Rectal smooth muscle tissue (tissue), 1 donor: ENCODE data around the gene DENND1A.
"Not testable (repeated sequence)": the region's sequence is repeated elsewhere in the genome, so short reads cannot be mapped to it uniquely, and the experiment has no call there.

Experiments used
- H3K27ac ChIP-seq: one replicate; pipeline ENCODE4 v1.7.0; 2013; ENCODE audit warnings: low read depth, low read length, inconsistent platforms
- H3K27me3 ChIP-seq: one replicate; pipeline ENCODE4 v1.7.0; 2013; ENCODE audit warnings: low read length; ENCODE audit not compliant: control insufficient read depth, insufficient read depth
- H3K36me3 ChIP-seq: one replicate; pipeline ENCODE4 v1.7.0; 2013; ENCODE audit warnings: low read length; ENCODE audit not compliant: control insufficient read depth, insufficient read depth
- H3K4me1 ChIP-seq: one replicate; pipeline ENCODE4 v1.7.0; 2013; ENCODE audit warnings: low read length; ENCODE audit not compliant: control insufficient read depth, insufficient read depth
- H3K4me3 ChIP-seq: one replicate; pipeline ENCODE4 v1.7.0; 2013; ENCODE audit warnings: low read length
- H3K9ac ChIP-seq: one replicate; pipeline ENCODE4 v1.7.0; 2013; ENCODE audit warnings: low read length

The DENND1A gene

DNA sequence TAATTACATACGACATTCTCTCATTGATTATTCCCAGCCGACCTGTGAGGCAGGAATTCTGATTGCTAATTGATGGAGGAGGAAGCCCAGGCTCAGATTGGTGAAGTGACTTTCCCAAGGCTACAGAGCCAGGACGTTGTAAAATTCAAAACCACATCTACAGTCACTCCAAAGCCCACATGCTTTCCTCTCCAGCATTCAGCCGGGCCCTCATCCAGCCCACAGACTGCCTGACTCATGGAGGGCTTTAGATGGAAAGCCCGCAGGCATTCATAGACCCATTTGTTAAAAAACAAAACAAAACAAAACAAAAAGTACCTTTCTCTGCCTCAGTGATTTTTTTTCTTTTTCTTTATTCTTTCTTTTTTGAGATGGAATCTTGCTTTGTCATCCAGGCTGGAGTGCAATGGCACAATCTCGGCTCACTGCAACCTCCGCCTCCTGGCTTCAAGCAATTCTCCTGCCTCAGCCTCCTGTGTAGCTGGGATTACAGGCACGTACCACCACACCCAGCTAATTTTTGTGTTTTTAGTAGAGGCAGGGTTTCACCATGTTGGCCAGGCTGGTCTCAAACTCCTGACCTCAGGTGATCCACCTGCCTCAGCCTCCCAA is 596.8 kb downstream of the DENND1A start:
- not testable (repeated sequence) for H3K27me3 ChIP-seq, H3K4me3 ChIP-seq, H3K36me3 ChIP-seq, H3K27ac ChIP-seq, H3K4me1 ChIP-seq, H3K9ac ChIP-seq

GRCh38 chr9:123331346-123332060 is 598.4 kb downstream of the DENND1A start:
- Histone ChIP-seq H3K27ac (no peak overlapping the region), H3K4me3 (no peak overlapping the region), H3K9ac (no peak overlapping the region), H3K4me1 (peaks cover 10% of the 10 kb centered on the region), H3K36me3 (no peaks in the 10 kb centered on the region), H3K27me3 (no peaks in the 10 kb centered on the region)
